GM19463 (cell line): Measurements from ENCODE around the gene RAB21.
A peak's percentile ranks its signal among the peaks of the same experiment; 100 is the strongest.

ENCODE experiments used
- ATAC-seq: cut with Tn5 transposase; IDR thresholded peaks from one replicate; pipeline ENCODE4 v1.9.1; 2021; ENCODE audit warnings: mild to moderate bottlenecking, moderate library complexity; ENCODE audit not compliant: unreplicated experiment

Gene RAB21

GRCh38 chr12:71754461-71755145, at the start of gene RAB21:
Gene RAB21 (plus strand): TSS chr12:71754863. CDS start chr12:71755130, 267 bp downstream.
- peak; percentile 91 for ATAC-seq

GRCh38 chr12:71704920-71705319, 49.7 kb upstream of the RAB21 start:
- ATAC-seq, result no peak

GRCh38 chr12:71708658-71709057, 46.0 kb upstream of the RAB21 start:
- ATAC-seq, result no peak

GRCh38 chr12:71710276-71711125, 44.2 kb upstream of the RAB21 start:
- no peak for ATAC-seq

GRCh38 chr12:71718611-71719010, 36.1 kb upstream of the RAB21 start:
- ATAC-seq, result no peak

GRCh38 chr12:71719647-71720370, 34.9 kb upstream of the RAB21 start:
- ATAC-seq, result no peak

- ATAC-seq, result no peak
These were observed 32.7 kb upstream of the RAB21 start for GRCh38 chr12:71721783-71722505.

- no peak for ATAC-seq
These were observed 29.7 kb upstream of the RAB21 start for GRCh38 chr12:71725011-71725410.

- no peak for ATAC-seq
These were observed 28.1 kb upstream of the RAB21 start for GRCh38 chr12:71726548-71726947.

- ATAC-seq, result no peak
These were observed 26.7 kb upstream of the RAB21 start for GRCh38 chr12:71727958-71728357.

GRCh38 chr12:71730936-71731335, 23.7 kb upstream of the RAB21 start:
- ATAC-seq, result no peak

GRCh38 chr12:71731439-71732356, 23.0 kb upstream of the RAB21 start:
- ATAC-seq, result peak; percentile 82

GRCh38 chr12:71732357-71732712, 22.3 kb upstream of the RAB21 start:
- ATAC-seq, result no peak

- no peak for ATAC-seq
These were observed 17.5 kb upstream of the RAB21 start for GRCh38 chr12:71737197-71737596.

- ATAC-seq, result no peak
These were observed 11.7 kb upstream of the RAB21 start for GRCh38 chr12:71742998-71743397.

- no peak for ATAC-seq
These were observed 10.0 kb upstream of the RAB21 start for GRCh38 chr12:71744522-71745300.

GRCh38 chr12:71746974-71747611, 7.6 kb upstream of the RAB21 start:
- ATAC-seq, result peak; percentile 90

GRCh38 chr12:71748081-71748850, 6.4 kb upstream of the RAB21 start:
- no peak for ATAC-seq
